GM23338 (cell line): ENCODE data around the gene CBR1. TPM values are rescaled to one million over a fixed set of nuclear protein-coding genes. Genes with fewer than 3 reads are reported as not detected.

Source experiments
- ATAC-seq: fragments of 200-7000 bp; cut with Tn5 transposase; 3 replicates; pipeline ENCODE4 v1.9.1; 2020
- DNase-seq: peaks from one replicate; pipeline ENCODE4 v3.0.0-alpha.2; 2015; ENCODE audit warnings: low spot score
- H2AFZ ChIP-seq: fragments of 200-600 bp; sonication (generic); 2 replicates; pipeline ENCODE4 v1.8.0; 2016; ENCODE audit warnings: antibody characterized with exemption, mild to moderate bottlenecking, moderate library complexity
- H3F3A ChIP-seq: fragments of 200-600 bp; sonication (generic); replicated peaks from 2 replicates; pipeline ENCODE4 v1.8.0; 2017; ENCODE audit warnings: antibody characterized with exemption, mixed run types, low read depth
- H3K27ac ChIP-seq: fragments of 200-600 bp; sonication (generic); 2 replicates; pipeline ENCODE4 v1.6.1; 2016; ENCODE audit warnings: low read depth
- H3K27me3 ChIP-seq: fragments of 200-600 bp; sonication (generic); 2 replicates; pipeline ENCODE4 v1.8.0; 2016; ENCODE audit warnings: mild to moderate bottlenecking, mixed run types, moderate library complexity; ENCODE audit not compliant: insufficient read depth
- H3K36me3 ChIP-seq: fragments of 200-600 bp; sonication (generic); 2 replicates; pipeline ENCODE4 v1.8.0; 2016; ENCODE audit warnings: mild to moderate bottlenecking; ENCODE audit not compliant: insufficient read depth
- H3K4me1 ChIP-seq: fragments of 200-600 bp; sonication (generic); 2 replicates; pipeline ENCODE4 v1.8.0; 2016; ENCODE audit warnings: mild to moderate bottlenecking, moderate library complexity; ENCODE audit not compliant: insufficient read depth
- H3K4me2 ChIP-seq: fragments of 200-600 bp; sonication (generic); 2 replicates; pipeline ENCODE4 v1.7.1; 2017; ENCODE audit warnings: mixed run types
- H3K4me3 ChIP-seq: fragments of 200-600 bp; sonication (generic); 2 replicates; pipeline ENCODE4 v1.6.1; 2016; ENCODE audit warnings: mixed run types
- H3K79me2 ChIP-seq: fragments of 200-600 bp; sonication (generic); replicated peaks from 2 replicates; pipeline ENCODE4 v1.8.0; 2017; ENCODE audit warnings: mild to moderate bottlenecking; ENCODE audit not compliant: insufficient read depth
- H3K9me2 ChIP-seq: fragments of 200-600 bp; sonication (generic); 2 replicates; pipeline ENCODE4 v1.8.0; 2017; ENCODE audit not compliant: insufficient read depth
- H4K20me1 ChIP-seq: fragments of 200-600 bp; sonication (generic); replicated peaks from 2 replicates; pipeline ENCODE4 v1.8.0; 2017; ENCODE audit warnings: mild to moderate bottlenecking; ENCODE audit not compliant: insufficient read depth
- H3K27ac Mint-ChIP-seq: 2 replicates; pipeline ENCODE4 v1.8.0; 2020; ENCODE audit warnings: inconsistent platforms, mild to moderate bottlenecking, moderate library complexity, mixed read lengths
- H3K27me3 Mint-ChIP-seq: 3 replicates; pipeline ENCODE4 v1.8.0; 2022; ENCODE audit warnings: low read depth, mild to moderate bottlenecking, moderate library complexity, mixed read lengths, inconsistent platforms; ENCODE audit not compliant: insufficient read depth, poor library complexity
- H3K36me3 Mint-ChIP-seq: 3 replicates; pipeline ENCODE4 v1.8.0; 2021; ENCODE audit warnings: low read depth, mild to moderate bottlenecking, inconsistent platforms, moderate library complexity, mixed read lengths
- H3K4me1 Mint-ChIP-seq: 3 replicates; pipeline ENCODE4 v1.8.0; 2020; ENCODE audit warnings: mild to moderate bottlenecking, inconsistent platforms, mixed read lengths
- H3K4me3 Mint-ChIP-seq: 3 replicates; pipeline ENCODE4 v1.8.0; 2021; ENCODE audit warnings: moderate library complexity, mild to moderate bottlenecking, inconsistent platforms, mixed read lengths
- H3K9me3 Mint-ChIP-seq: 3 replicates; pipeline ENCODE4 v1.8.0; 2020; ENCODE audit warnings: moderate library complexity, mild to moderate bottlenecking, inconsistent platforms, mixed read lengths
- EZH2 ChIP-seq: fragments of 200-600 bp; sonication (generic); IDR thresholded peaks from one replicate; pipeline ENCODE4 v1.8.0; 2017; ENCODE audit warnings: antibody characterized with exemption, mild to moderate bottlenecking, low read depth; ENCODE audit not compliant: unreplicated experiment
- EZH2phosphoT487 ChIP-seq: fragments of 200-600 bp; sonication (generic); IDR thresholded peaks from one replicate; pipeline ENCODE4 v1.8.1; 2018; ENCODE audit warnings: antibody characterized with exemption; ENCODE audit not compliant: unreplicated experiment
- JUNB ChIP-seq: IDR thresholded peaks from one replicate; pipeline ENCODE4 v1.6.1; 2016; ENCODE audit warnings: antibody characterized with exemption; ENCODE audit not compliant: unreplicated experiment
- NANOG ChIP-seq: IDR thresholded peaks from 2 replicates; pipeline ENCODE4 v1.6.1; 2016; ENCODE audit warnings: antibody characterized with exemption, borderline replicate concordance
- STAT1 ChIP-seq: IDR thresholded peaks from one replicate; pipeline ENCODE4 v1.6.1; 2016; ENCODE audit warnings: antibody characterized with exemption; ENCODE audit not compliant: unreplicated experiment
- ZNF331 ChIP-seq: fragments of 250-450 bp; sonication (Bioruptor Pico); IDR thresholded peaks from 2 replicates; pipeline ENCODE4 v1.5.0; 2020; ENCODE audit warnings: low read depth, mild to moderate bottlenecking, moderate library complexity
- polyA plus RNA-seq: library from polyadenylated mRNA; unstranded; fragments of >200 nt; fragmentation: Nextera tagmentation; extraction: Ambion mirVana; gene quantifications from 2 replicates; pipeline ENCODE4 v1.2.1, GENCODE V29; 2016
- total RNA-seq: library from RNA; depleted of rRNA; stranded (reverse); fragments of >200 nt; shearing (Covaris generic); gene quantifications from 2 replicates; pipeline ENCODE4 v1.2.3, GENCODE V29; 2014
- TF ChIP-seq, protein P1 (sequence below): IDR thresholded peaks from 2 replicates; pipeline ENCODE4 v1.6.1; 2016; ENCODE audit warnings: antibody characterized with exemption
- TF ChIP-seq, protein P2 (sequence below): fragments of 250-450 bp; sonication (Bioruptor Pico); IDR thresholded peaks from 2 replicates; pipeline ENCODE4 v1.5.0; 2020; ENCODE audit warnings: mild to moderate bottlenecking, moderate library complexity
- TF ChIP-seq, protein P3 (sequence below): IDR thresholded peaks from one replicate; pipeline ENCODE4 v1.6.1; 2018; ENCODE audit warnings: antibody characterized with exemption; ENCODE audit not compliant: unreplicated experiment

The CBR1 gene
- total and polyA plus RNA-seq, 2 experiments from 2014 or later, result 285 to 487 TPM

DNA sequence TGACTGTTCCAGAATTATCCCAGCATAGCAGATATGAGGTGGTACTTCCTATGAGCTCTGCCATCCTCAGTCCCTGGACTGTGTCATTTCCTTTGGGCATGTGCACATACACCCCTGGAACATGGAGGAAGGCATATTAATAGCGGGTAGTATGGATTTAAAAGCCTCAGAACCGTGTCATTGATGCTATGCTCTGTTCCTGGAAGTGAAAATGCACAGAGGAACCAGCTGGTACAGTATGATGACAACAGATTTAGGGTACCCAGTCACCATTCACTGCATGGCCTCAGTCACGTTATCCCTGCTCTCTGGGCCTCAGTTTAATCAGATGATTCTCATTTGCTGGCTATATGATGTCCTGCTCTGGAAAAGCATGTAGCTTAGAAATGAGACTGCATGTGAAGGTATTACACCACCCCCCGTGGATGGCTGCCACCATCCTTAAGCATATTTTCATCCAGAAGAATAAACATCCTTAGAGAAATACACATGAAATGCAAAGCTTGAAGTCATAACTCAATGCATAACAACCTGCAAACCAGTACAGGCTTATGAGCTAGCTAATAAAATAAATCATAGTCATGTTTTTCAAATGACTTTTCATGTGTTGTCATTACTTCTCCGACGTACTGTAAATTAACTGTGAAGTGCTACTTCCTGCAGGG lies 47.3 kb upstream of the CBR1 start:
- no peak overlapping the region for H2AFZ ChIP-seq
- Mint-ChIP-seq H3K36me3 (peaks cover 4% of the 10 kb centered on the region; the same call in 1 of the 3 replicates), H3K9me3 (peaks cover 10% of the 10 kb centered on the region; the same call in 2 of the 3 replicates), H3K27ac (no peak overlapping the region), H3K4me3 (no peak overlapping the region), H3K4me1 (no peaks in the 10 kb centered on the region), H3K27me3 (peaks cover 4% of the 10 kb centered on the region)
- 0 out of 2 replicates have a peak, but pooled peaks cover 3% of the 10 kb centered on the region for H3K36me3 ChIP-seq
- no peaks in the 10 kb centered on the region for H3K27me3 ChIP-seq
- no peak for ATAC-seq
- H3K27ac ChIP-seq, result no peak overlapping the region
- no peaks in the 10 kb centered on the region for H3F3A ChIP-seq
- no peak overlapping the region for H3K4me2 ChIP-seq
- H3K4me1 ChIP-seq, result no peaks in the 10 kb centered on the region
- no peak for TF ChIP-seq EZH2
- TF ChIP-seq, protein P1, sequence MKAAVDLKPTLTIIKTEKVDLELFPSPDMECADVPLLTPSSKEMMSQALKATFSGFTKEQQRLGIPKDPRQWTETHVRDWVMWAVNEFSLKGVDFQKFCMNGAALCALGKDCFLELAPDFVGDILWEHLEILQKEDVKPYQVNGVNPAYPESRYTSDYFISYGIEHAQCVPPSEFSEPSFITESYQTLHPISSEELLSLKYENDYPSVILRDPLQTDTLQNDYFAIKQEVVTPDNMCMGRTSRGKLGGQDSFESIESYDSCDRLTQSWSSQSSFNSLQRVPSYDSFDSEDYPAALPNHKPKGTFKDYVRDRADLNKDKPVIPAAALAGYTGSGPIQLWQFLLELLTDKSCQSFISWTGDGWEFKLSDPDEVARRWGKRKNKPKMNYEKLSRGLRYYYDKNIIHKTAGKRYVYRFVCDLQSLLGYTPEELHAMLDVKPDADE, result no peak
- no peak for TF ChIP-seq ZNF331 (CRISPR knock-in tag)
- TF ChIP-seq, protein P2, sequence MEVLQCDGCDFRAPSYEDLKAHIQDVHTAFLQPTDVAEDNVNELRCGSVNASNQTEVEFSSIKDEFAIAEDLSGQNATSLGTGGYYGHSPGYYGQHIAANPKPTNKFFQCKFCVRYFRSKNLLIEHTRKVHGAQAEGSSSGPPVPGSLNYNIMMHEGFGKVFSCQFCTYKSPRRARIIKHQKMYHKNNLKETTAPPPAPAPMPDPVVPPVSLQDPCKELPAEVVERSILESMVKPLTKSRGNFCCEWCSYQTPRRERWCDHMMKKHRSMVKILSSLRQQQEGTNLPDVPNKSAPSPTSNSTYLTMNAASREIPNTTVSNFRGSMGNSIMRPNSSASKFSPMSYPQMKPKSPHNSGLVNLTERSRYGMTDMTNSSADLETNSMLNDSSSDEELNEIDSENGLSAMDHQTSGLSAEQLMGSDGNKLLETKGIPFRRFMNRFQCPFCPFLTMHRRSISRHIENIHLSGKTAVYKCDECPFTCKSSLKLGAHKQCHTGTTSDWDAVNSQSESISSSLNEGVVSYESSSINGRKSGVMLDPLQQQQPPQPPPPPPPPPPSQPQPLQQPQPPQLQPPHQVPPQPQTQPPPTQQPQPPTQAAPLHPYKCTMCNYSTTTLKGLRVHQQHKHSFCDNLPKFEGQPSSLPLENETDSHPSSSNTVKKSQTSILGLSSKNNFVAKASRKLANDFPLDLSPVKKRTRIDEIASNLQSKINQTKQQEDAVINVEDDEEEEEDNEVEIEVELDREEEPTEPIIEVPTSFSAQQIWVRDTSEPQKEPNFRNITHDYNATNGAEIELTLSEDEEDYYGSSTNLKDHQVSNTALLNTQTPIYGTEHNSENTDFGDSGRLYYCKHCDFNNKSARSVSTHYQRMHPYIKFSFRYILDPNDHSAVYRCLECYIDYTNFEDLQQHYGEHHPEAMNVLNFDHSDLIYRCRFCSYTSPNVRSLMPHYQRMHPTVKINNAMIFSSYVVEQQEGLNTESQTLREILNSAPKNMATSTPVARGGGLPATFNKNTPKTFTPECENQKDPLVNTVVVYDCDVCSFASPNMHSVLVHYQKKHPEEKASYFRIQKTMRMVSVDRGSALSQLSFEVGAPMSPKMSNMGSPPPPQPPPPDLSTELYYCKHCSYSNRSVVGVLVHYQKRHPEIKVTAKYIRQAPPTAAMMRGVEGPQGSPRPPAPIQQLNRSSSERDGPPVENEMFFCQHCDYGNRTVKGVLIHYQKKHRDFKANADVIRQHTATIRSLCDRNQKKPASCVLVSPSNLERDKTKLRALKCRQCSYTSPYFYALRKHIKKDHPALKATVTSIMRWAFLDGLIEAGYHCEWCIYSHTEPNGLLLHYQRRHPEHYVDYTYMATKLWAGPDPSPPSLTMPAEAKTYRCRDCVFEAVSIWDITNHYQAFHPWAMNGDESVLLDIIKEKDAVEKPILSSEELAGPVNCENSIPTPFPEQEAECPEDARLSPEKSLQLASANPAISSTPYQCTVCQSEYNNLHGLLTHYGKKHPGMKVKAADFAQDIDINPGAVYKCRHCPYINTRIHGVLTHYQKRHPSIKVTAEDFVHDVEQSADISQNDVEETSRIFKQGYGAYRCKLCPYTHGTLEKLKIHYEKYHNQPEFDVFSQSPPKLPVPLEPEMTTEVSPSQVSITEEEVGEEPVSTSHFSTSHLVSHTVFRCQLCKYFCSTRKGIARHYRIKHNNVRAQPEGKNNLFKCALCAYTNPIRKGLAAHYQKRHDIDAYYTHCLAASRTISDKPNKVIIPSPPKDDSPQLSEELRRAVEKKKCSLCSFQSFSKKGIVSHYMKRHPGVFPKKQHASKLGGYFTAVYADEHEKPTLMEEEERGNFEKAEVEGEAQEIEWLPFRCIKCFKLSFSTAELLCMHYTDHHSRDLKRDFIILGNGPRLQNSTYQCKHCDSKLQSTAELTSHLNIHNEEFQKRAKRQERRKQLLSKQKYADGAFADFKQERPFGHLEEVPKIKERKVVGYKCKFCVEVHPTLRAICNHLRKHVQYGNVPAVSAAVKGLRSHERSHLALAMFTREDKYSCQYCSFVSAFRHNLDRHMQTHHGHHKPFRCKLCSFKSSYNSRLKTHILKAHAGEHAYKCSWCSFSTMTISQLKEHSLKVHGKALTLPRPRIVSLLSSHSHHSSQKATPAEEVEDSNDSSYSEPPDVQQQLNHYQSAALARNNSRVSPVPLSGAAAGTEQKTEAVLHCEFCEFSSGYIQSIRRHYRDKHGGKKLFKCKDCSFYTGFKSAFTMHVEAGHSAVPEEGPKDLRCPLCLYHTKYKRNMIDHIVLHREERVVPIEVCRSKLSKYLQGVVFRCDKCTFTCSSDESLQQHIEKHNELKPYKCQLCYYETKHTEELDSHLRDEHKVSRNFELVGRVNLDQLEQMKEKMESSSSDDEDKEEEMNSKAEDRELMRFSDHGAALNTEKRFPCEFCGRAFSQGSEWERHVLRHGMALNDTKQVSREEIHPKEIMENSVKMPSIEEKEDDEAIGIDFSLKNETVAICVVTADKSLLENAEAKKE (CRISPR knock-in tag), result no peak
- TF ChIP-seq, protein P3, sequence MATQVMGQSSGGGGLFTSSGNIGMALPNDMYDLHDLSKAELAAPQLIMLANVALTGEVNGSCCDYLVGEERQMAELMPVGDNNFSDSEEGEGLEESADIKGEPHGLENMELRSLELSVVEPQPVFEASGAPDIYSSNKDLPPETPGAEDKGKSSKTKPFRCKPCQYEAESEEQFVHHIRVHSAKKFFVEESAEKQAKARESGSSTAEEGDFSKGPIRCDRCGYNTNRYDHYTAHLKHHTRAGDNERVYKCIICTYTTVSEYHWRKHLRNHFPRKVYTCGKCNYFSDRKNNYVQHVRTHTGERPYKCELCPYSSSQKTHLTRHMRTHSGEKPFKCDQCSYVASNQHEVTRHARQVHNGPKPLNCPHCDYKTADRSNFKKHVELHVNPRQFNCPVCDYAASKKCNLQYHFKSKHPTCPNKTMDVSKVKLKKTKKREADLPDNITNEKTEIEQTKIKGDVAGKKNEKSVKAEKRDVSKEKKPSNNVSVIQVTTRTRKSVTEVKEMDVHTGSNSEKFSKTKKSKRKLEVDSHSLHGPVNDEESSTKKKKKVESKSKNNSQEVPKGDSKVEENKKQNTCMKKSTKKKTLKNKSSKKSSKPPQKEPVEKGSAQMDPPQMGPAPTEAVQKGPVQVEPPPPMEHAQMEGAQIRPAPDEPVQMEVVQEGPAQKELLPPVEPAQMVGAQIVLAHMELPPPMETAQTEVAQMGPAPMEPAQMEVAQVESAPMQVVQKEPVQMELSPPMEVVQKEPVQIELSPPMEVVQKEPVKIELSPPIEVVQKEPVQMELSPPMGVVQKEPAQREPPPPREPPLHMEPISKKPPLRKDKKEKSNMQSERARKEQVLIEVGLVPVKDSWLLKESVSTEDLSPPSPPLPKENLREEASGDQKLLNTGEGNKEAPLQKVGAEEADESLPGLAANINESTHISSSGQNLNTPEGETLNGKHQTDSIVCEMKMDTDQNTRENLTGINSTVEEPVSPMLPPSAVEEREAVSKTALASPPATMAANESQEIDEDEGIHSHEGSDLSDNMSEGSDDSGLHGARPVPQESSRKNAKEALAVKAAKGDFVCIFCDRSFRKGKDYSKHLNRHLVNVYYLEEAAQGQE, result no peak
- TF ChIP-seq STAT1, result no peak
- TF ChIP-seq NANOG, result no peak
- TF ChIP-seq EZH2phosphoT487, result no peak
- TF ChIP-seq JUNB, result no peak
- H3K4me3 ChIP-seq, result no peak overlapping the region
- no peaks in the 10 kb centered on the region for H3K79me2 ChIP-seq
- 0 out of 2 replicates have a peak, but pooled peaks cover under 1% of the 10 kb centered on the region for H3K9me2 ChIP-seq
- H4K20me1 ChIP-seq, result no peaks in the 10 kb centered on the region
- no peak for DNase-seq
